H9 (cell line): Measurements from ENCODE around the gene ZNF124. TPM values are rescaled to one million over a fixed set of nuclear protein-coding genes. Genes with fewer than 3 reads are reported as not detected.

Experiments used
- DNase-seq: peaks from one replicate; pipeline ENCODE4 v3.0.0-alpha.2; 2017
- H2AFZ ChIP-seq: one replicate; pipeline ENCODE4 v1.6.1; 2013; ENCODE audit warnings: mild to moderate bottlenecking, low read length, control low read depth, moderate library complexity
- H2AK5ac ChIP-seq: 2 replicates; pipeline ENCODE4 v1.6.1; 2013; ENCODE audit warnings: low read length, control low read depth, mixed read lengths; ENCODE audit not compliant: insufficient read length
- H2BK120ac ChIP-seq: one replicate; pipeline ENCODE4 v1.6.1; 2013; ENCODE audit warnings: low read depth, mild to moderate bottlenecking, low read length, control low read depth, inconsistent platforms; ENCODE audit not compliant: poor library complexity, severe bottlenecking
- H2BK12ac ChIP-seq: 2 replicates; pipeline ENCODE4 v1.6.1; 2013; ENCODE audit warnings: low read length, control low read depth, mixed read lengths, low read depth; ENCODE audit not compliant: insufficient read length
- H2BK15ac ChIP-seq: 2 replicates; pipeline ENCODE4 v1.6.1; 2013; ENCODE audit warnings: low read depth, low read length, control low read depth
- H2BK20ac ChIP-seq: one replicate; pipeline ENCODE4 v1.6.1; 2013; ENCODE audit warnings: low read depth, mild to moderate bottlenecking, low read length, control low read depth, inconsistent platforms; ENCODE audit not compliant: poor library complexity, severe bottlenecking
- H2BK5ac ChIP-seq: 2 replicates; pipeline ENCODE4 v1.6.1; 2013; ENCODE audit warnings: low read length, control low read depth, mixed read lengths; ENCODE audit not compliant: insufficient read length
- H3K14ac ChIP-seq: 2 replicates; pipeline ENCODE4 v1.6.1; 2013; ENCODE audit warnings: low read length, control low read depth; ENCODE audit not compliant: insufficient read depth
- H3K18ac ChIP-seq: 2 replicates; pipeline ENCODE4 v1.6.1; 2013; ENCODE audit warnings: low read depth, mild to moderate bottlenecking, mixed read lengths, low read length, control low read depth; ENCODE audit not compliant: insufficient read length
- H3K23ac ChIP-seq: 2 replicates; pipeline ENCODE4 v1.6.1; 2013; ENCODE audit warnings: low read length, control low read depth, mixed read lengths, low read depth; ENCODE audit not compliant: insufficient read length
- H3K23me2 ChIP-seq: 2 replicates; pipeline ENCODE4 v1.6.1; 2013; ENCODE audit warnings: low read depth, mild to moderate bottlenecking, mixed read lengths, low read length, control low read depth; ENCODE audit not compliant: insufficient read length, poor library complexity, severe bottlenecking
- H3K27ac ChIP-seq: 2 replicates; pipeline ENCODE4 v1.5.1; 2013; ENCODE audit warnings: low read length, control low read depth, mixed read lengths, low read depth; ENCODE audit not compliant: insufficient read length
- H3K27me3 ChIP-seq: 2 replicates; pipeline ENCODE4 v1.6.1; 2013; ENCODE audit warnings: low read length, control low read depth, inconsistent platforms; ENCODE audit not compliant: insufficient read depth
- H3K4ac ChIP-seq: 2 replicates; pipeline ENCODE4 v1.6.1; 2013; ENCODE audit warnings: low read depth, mild to moderate bottlenecking, control low read depth, inconsistent platforms, low read length, moderate library complexity
- H3K4me1 ChIP-seq: 2 replicates; pipeline ENCODE4 v1.6.1; 2013; ENCODE audit warnings: low read length, control low read depth, inconsistent platforms; ENCODE audit not compliant: insufficient read depth
- H3K4me2 ChIP-seq: 2 replicates; pipeline ENCODE4 v1.6.1; 2013; ENCODE audit warnings: low read length, control low read depth, mixed read lengths; ENCODE audit not compliant: insufficient read length, insufficient read depth
- H3K56ac ChIP-seq: 2 replicates; pipeline ENCODE4 v1.6.1; 2013; ENCODE audit warnings: low read depth, mild to moderate bottlenecking, mixed read lengths, low read length, control low read depth; ENCODE audit not compliant: insufficient read length
- H3K79me1 ChIP-seq: 2 replicates; pipeline ENCODE4 v1.6.1; 2013; ENCODE audit warnings: low read depth, mild to moderate bottlenecking, moderate library complexity, low read length, control low read depth, inconsistent platforms; ENCODE audit not compliant: insufficient read depth, poor library complexity, severe bottlenecking
- H3K79me2 ChIP-seq: 2 replicates; pipeline ENCODE4 v1.6.1; 2013; ENCODE audit warnings: low read length, control low read depth, inconsistent platforms; ENCODE audit not compliant: insufficient read depth
- H3K9ac ChIP-seq: 2 replicates; pipeline ENCODE4 v1.6.1; 2013; ENCODE audit warnings: low read length, control low read depth, mixed read lengths; ENCODE audit not compliant: insufficient read length; ENCODE audit errors: extremely low read depth
- H3K9me3 ChIP-seq: one replicate; pipeline ENCODE4 v1.6.1; 2013; ENCODE audit warnings: low read depth, low read length, inconsistent platforms; ENCODE audit not compliant: control insufficient read depth
- H3T11ph ChIP-seq: one replicate; pipeline ENCODE4 v1.6.1; 2013; ENCODE audit warnings: mild to moderate bottlenecking, low read length, control low read depth, inconsistent platforms
- H4K20me1 ChIP-seq: one replicate; pipeline ENCODE4 v1.6.1; 2013; ENCODE audit not compliant: control insufficient read depth, insufficient read length, insufficient read depth
- H4K5ac ChIP-seq: 2 replicates; pipeline ENCODE4 v1.6.1; 2013; ENCODE audit warnings: low read depth, mild to moderate bottlenecking, mixed read lengths, low read length, control low read depth; ENCODE audit not compliant: insufficient read length
- H4K8ac ChIP-seq: replicated peaks from 2 replicates; pipeline ENCODE4 v1.6.1; 2013; ENCODE audit warnings: low read length, control low read depth, mixed read lengths, low read depth; ENCODE audit not compliant: insufficient read length
- H4K91ac ChIP-seq: 2 replicates; pipeline ENCODE4 v1.6.1; 2013; ENCODE audit warnings: low read depth, mild to moderate bottlenecking, moderate library complexity, mixed read lengths, low read length, control low read depth; ENCODE audit not compliant: insufficient read length
- H3K27ac Mint-ChIP-seq, 3 experiments: 2 replicates in 2 of 3; 3 replicates in 1 of 3; pipeline ENCODE4 v1.8.0; 2020 to 2021; ENCODE audit warnings: mixed read lengths in 3 of 3, mild to moderate bottlenecking in 1 of 3, moderate library complexity in 1 of 3
- H3K27me3 Mint-ChIP-seq: 2 replicates; pipeline ENCODE4 v1.8.0; 2021; ENCODE audit warnings: low read depth, mild to moderate bottlenecking, moderate library complexity, mixed read lengths
- H3K36me3 Mint-ChIP-seq, 3 experiments: 2 replicates in 2 of 3; 3 replicates in 1 of 3; pipeline ENCODE4 v1.8.0; 2020 to 2021; ENCODE audit warnings: low read depth in 3 of 3, mixed read lengths in 3 of 3; ENCODE audit not compliant: insufficient read depth in 1 of 3
- H3K4me1 Mint-ChIP-seq, 2 experiments: 2 replicates each; pipeline ENCODE4 v1.8.0; 2020; ENCODE audit warnings: mixed read lengths in 2 of 2
- H3K4me3 Mint-ChIP-seq, 2 experiments: 2 replicates in 1 of 2; 3 replicates in 1 of 2; pipeline ENCODE4 v1.8.0; 2020 to 2021; ENCODE audit warnings: mild to moderate bottlenecking in 2 of 2, mixed read lengths in 2 of 2, moderate library complexity in 1 of 2
- H3K9me3 Mint-ChIP-seq, 2 experiments: 2 replicates in 1 of 2; 3 replicates in 1 of 2; pipeline ENCODE4 v1.8.0; 2020; ENCODE audit warnings: mild to moderate bottlenecking in 2 of 2, mixed read lengths in 2 of 2, moderate library complexity in 1 of 2
- CTCF ChIP-seq: fragments of 200-600 bp; sonication (generic); conservative IDR thresholded peaks from 3 replicates; pipeline ENCODE4 v1.8.0; 2021; ENCODE audit warnings: antibody characterized with exemption, mild to moderate bottlenecking
- WGBS: extraction: QIAGEN DNeasy Blood & Tissue Kit; methylation state at CpG from one replicate; pipeline ENCODE4 v1.1.7; 2013; ENCODE audit warnings: missing lambda C conversion rate, low lambda C conversion rate, mixed read lengths; ENCODE audit not compliant: insufficient read length; ENCODE audit errors: extremely low coverage; 5-methylcytosine and 5-hydroxymethylcytosine counted together
- total RNA-seq: library from RNA; stranded (reverse); gene quantifications from 2 replicates; pipeline ENCODE4 v1.2.1, GENCODE V29; 2021

ZNF124 gene
- total RNA-seq, 1 experiment from 2014 or later, result 50.6 TPM

- Histone ChIP-seq H3K14ac (no peak overlapping the region), H3K23ac (no peak overlapping the region), H3K79me1 (no peaks in the 10 kb centered on the region), H4K20me1 (no peaks in the 10 kb centered on the region), H3K56ac (no peak overlapping the region), H2BK20ac (no peak overlapping the region), H2BK15ac (no peak overlapping the region), H2BK120ac (no peak overlapping the region), H3K23me2 (no peaks in the 10 kb centered on the region), H3K9ac (no peak overlapping the region), H3K27me3 (no peaks in the 10 kb centered on the region), H3K18ac (no peak overlapping the region), H2AK5ac (no peak overlapping the region), H2AFZ (no peak overlapping the region), H3K4me2 (no peak overlapping the region), H4K8ac (no peak overlapping the region), H2BK5ac (no peak overlapping the region), H3K79me2 (peaks cover 59% of the 10 kb centered on the region; the same call in 1 of the 2 replicates), H2BK12ac (no peak overlapping the region), H4K91ac (no peak overlapping the region), H3K4me1 (no peaks in the 10 kb centered on the region), H3K9me3 (peaks cover 4% of the 10 kb centered on the region), H3K4ac (no peak overlapping the region), H4K5ac (no peak overlapping the region), H3K27ac (no peak overlapping the region), H3T11ph (no peak overlapping the region)
- peaks cover 56 to 87% of the 10 kb centered on the region in 2 experiments for H3K9me3 Mint-ChIP-seq
- H3K27me3 Mint-ChIP-seq, result no peaks in the 10 kb centered on the region
- H3K4me3 Mint-ChIP-seq, result no peak overlapping the region
- H3K4me1 Mint-ChIP-seq, result peaks cover 28 to 42% of the 10 kb centered on the region in 2 experiments
- WGBS, result no CpG with 5 or more reads among the region's 6 CpGs
- no peak for DNase-seq
- peaks cover 56 to 87% (median 86%) of the 10 kb centered on the region in 3 experiments for H3K36me3 Mint-ChIP-seq
- H3K27ac Mint-ChIP-seq, result no peak overlapping the region
- TF ChIP-seq CTCF, result no peak
These were observed 7.1 kb downstream of the ZNF124 start for GRCh38 chr1:247164694-247165093.
